ENCODE results near the gene TPRX1.

GRCh38 chr19:47839913-47840312, 35.6 kb upstream of the TPRX1 start:
- no peak for TF ChIP-seq EZH2phosphoT487 (IDR thresholded peaks at IDR 0.05; ENCODE audit: insufficient read depth, low read depth)
- no peak for TF ChIP-seq EZH2 (IDR thresholded peaks at IDR 0.05; ENCODE audit: insufficient read depth, poor library complexity, severe bottlenecking)
